ENCODE measurements around the gene ENAH.
"Not testable (repeated sequence)": the region's sequence is repeated elsewhere in the genome, so short reads cannot be mapped to it uniquely, and the experiment has no call there.

Gene ENAH

DNA sequence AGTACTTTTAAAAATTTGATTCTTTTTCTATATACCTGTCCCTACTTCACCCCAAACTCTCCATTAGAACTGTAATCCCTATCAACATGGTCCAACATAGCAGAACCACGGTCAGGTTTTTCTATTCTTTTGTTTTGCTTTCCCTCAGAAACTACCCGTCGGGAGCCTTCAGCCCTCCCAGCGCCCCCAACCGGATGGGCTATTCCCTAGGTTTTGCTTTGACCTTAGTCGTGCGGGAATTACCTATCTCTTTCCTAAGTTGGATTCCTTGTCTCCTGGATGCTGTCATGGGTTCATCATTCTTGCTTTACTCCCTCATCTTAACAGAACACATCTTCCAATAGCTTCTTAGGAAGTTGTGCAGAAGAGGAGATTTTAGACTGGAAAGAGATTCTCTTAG lies 127.5 kb downstream of the ENAH start:
- no peak for DNase-seq (ENCODE audit: low spot score)

DNA sequence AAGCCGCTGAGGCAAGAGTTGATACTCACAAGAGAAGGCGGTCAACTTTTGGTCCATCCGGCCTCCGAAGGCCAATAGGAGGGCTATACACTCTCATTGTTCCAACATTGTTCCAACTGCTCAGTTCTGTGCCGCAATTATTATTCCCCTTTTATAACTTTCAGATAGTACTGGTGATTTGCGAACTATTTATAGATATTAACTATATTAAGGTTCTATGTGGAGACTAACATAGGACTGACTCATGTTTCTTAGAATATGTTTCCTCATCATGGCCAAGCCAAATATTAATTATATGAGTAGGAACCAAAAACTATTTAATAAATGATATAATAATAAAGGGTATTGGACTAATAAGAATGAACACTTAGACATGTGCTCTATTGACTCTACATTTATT lies 128.4 kb downstream of the ENAH start:
- DNase-seq (ENCODE audit: low spot score): no peak

DNA sequence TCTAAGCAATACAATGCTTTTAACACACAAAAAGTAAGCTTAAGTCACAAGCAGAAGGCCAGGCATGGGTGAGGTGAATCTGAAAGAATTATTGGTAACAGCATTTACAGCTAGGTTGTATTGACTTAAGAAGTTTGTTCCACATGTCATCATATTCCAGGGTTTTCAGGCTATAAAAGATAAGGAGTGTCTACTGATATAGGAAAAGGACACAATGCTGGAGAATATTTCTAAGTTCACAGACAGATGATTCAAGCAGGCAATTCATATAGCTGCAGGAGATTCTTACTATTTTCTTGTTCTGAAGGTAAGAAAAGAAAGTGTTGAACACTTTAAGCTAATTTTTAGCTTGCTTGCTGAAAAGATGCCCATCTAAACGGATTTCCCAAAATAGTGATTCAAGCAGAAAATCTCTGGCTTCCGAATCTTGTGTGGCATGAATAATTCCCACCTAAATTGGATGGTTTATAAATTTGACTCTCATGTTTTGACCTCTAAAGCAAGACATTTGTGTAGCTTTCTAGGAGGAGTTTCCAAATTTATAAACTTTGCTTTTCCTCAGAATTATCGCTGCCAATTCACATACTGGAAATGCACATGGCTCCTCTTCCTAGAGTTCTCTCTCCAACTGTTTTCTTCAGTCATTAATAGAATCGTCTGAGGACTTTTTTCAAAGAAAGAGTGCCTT lies 129.5 kb downstream of the ENAH start:
- DNase-seq (ENCODE audit: low spot score): no peak

DNA sequence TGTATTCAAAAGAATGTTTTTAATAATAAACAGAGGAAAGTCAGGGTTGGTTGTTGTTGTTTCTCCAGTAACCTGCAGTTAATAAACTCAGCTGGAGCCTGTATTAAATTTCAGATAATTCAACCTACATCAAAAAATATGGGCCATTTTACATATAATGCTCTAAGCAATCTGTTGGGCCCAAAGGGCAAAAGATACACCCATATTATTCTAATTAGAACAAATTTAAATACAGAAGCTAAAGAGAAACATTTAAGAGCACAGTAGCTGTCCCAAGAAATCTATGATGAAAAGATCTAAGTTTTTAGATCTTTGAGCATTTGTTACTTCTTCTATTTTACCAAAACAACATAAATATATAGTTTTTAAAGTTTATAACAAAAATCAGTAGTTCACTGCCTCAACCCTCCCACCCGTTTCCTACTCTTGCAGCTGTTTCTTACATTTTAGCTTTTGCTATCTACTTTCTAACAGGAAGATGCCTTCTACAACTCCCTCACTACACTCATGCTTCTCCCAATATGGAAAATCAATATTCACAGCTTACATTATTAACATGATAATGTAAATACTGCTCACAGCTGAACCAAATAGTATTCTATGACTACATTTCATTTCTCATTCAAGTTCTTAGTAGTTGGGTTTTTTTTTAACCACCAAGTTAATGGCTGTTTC lies 130.2 kb downstream of the ENAH start:
- no peak for DNase-seq (ENCODE audit: low spot score)

DNA sequence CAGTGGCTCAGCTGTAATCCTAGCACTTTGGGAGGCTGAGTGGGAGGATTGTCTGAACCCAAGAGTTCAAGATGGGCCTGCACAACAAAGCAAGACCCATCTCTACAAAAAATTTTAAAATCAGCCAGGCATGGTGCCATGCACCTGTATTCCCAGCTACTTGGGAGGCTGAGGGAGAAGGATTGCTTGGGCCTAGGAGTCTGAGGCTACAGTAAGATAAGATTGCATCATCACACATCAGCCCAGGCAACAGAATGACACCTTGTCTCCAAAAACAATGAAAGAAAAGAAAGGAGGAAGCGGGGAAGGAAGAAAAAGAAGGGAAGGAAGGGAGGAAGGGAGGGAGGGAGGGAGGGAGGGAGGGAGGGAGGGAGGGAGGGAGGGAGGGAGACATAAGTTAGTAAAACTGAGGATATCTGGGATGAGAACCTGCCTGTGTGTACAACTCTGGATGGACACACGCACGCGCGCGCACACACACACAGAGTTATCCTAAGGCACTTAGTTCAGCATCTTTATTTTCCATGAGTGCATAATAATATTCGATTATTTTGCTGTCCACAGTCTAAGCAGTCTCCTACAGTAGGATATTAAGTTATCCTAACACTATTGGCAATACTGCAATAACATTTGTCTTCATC lies 132.2 kb downstream of the ENAH start:
- DNase-seq (ENCODE audit: low spot score): no peak

DNA sequence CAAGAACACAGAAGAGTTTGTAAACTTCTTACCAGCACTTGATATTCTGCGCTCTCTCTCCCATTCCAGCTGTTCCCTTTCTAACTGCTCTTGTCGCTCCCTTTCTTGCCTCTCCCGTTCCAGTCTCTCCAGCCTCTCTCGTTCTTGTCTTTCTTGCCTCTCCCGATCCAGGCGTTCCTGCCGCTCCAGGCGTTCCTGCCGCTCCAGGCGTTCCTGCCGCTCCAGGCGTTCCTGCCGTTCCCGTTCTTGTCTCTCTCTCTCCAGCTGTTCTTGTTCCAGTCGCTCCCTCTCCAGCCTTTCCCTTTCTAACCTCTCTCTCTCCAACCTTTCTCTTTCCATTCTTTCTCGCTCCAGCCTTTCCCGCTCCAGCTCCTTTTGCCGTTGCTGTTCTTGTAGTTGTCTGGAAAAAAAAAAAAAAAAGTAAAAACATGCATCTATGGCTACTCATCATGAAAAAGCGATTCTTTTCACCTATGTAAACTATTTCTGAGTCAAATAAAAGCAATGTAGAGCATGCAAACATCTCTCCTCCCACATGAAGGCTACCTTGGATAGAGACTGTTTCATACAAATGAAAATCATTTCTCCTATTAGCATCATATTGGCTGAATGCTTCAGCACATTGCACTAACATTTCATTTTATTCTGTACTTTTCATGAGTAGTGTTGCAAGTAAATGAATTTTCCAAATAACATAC lies 133.6 kb downstream of the ENAH start:
- peak; percentile 38 for DNase-seq (ENCODE audit: low spot score)

DNA sequence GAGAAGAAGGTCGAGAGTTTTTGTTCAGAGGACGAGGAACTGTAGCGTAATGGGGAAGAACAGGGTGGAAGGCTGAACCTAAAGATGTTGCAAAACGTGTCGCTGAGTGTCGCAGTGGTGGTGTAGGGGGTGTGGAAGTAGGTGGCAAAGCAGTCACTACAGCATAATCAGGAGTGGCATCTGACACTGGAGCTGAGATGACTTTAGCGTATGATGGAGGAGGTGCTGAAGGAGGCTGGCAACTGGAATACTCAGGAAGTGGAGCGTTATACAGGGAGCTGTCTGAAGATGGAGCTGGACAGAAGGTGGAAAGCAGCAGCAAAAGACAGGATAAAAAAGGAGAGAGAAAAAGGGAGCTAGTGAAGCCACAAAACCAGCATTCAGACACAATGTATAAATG lies 135.2 kb downstream of the ENAH start:
- peak; percentile 72 for DNase-seq (ENCODE audit: low spot score)

DNA sequence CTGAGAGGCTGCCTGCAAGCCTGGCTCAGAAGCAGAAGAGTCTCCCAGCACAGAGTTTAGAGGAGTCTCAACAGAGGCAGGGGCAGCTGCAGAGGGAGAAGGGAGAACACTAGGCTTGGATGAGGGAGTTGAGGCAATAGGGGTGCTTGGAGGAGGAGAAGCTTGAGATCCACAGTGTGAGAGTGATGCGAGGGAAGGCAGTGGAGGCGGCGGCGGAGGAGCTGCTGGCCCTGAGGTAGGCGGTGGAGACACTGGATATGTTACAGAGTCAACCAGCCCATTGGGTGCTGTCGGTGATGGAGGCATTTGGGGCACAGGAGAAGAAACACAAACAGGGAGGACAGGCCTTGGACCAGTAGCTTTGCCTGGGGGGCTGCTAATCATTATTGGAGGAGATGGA lies 135.7 kb downstream of the ENAH start:
- DNase-seq (ENCODE audit: low spot score): no peak

DNA sequence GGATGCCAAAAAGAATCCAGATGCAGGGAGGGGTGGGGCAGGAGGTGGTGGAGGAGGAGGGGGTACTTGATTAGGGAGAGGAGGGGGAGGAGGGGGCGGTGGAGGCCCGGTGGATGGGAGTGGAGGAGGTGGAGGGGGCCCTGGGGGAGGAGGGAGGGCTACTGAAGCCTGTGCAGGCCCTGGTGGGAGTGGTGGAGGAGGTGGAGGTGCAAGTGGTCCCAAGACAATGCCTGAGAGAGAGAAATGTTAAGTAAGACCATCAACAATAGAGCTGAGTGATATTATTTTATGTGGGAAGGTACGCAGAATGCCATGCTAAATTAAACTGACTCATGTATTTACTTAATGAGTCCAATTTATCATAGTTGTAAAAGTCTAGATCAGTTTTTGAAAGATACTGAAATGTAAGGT lies 138.2 kb downstream of the ENAH start:
- DNase-seq (ENCODE audit: low spot score): no peak

DNA sequence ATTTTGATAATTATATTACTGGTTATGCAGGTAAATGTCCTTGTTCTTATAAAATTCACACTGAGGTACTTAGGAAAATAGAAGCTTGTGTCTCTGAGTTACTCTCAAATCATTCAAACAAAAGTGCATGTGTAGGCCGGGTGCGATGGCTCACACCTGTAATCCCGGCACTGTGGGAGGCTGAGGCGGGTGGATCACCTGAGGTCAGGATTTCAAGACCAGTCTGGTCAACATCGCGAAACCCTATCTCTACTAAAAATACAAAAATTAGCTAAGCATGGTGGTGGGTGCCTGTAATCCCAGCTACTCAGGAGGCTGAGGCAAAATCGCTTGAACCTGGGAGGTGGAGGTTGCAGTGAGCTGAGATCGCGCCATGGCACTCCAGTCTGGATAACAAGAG lies 139.3 kb downstream of the ENAH start:
- DNase-seq (ENCODE audit: low spot score): not testable (repeated sequence)

DNA sequence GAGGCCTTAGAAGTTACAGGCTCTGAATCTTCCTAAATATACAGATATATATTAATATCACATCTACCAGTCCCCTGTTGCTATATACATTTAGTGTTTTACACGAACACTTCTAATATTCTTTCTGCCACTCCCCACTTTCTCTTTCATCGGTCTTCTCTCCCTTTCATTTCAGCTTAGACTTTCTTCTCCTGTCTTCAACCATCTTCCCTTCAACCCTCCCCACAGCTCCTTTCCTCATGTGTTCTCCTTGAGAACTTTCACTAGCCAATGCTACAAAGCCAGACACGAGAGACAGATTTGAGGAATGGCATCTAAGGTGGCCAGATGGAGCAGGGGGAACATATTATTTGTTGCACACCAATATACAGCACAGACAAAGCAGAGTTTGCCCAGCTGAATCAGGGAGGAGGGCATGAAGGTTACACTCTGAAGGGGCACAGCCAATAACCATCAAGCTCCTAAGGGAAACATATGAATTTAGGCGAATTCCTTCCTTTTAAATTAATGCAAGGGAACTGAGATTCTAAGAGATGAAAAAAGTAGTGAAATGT lies 141.0 kb downstream of the ENAH start:
- DNase-seq (ENCODE audit: low spot score): no peak

DNA sequence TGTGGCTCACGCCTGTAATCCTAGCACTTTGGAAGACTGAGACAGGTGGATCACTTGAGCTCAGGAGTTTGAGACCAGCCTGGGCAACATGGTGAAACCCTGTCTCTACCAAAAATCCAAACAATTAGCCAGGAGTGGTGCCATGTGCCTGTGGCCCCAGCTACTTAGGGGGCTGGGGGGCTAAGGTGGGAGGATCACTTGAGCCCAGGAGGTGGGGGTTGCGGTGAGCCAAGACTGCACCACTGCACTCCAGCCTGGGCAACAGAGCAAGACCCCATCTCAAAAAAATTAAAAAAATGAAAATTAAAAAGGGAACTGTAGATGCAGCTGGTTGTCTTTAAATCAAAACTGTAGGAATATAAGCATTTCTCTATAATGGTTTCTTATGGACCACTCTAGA lies 142.2 kb downstream of the ENAH start:
- not testable (repeated sequence) for DNase-seq (ENCODE audit: low spot score)

DNA sequence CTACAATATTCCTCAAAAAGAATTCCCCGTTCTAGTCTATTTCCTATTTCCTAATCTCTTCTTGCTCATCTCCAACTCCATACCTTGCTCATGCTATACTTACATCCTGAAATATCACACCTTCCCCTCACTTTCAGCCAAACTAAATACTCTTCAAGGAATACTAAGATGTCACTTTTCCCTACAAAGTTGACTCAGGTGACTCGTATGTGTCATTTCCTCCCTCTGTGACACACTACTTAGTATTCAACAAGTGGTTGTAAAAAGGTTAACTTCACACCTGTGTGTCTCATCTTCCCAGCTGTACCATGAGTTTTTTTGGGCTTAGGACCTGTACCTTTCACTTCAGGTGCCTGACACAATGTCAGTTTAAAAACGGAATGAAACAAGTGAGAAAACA lies 143.2 kb downstream of the ENAH start:
- no peak for DNase-seq (ENCODE audit: low spot score)

DNA sequence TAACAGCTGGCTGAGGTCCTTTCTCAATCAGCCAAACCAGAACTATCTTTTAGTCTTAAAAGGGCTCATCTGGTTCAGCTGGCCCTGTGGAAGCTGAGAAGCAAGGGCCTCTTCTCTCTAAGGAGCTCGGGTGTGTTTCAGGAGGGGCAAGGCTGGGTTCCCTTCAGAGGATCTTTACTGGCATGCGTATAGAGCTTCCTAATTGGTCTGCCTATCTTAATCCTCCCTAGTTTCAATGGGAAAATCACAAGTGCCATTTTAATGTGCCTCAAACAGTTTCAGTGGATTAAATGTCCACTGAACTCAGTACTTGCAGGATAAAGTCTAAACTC lies 143.6 kb downstream of the ENAH start:
- DNase-seq (ENCODE audit: low spot score): no peak

DNA sequence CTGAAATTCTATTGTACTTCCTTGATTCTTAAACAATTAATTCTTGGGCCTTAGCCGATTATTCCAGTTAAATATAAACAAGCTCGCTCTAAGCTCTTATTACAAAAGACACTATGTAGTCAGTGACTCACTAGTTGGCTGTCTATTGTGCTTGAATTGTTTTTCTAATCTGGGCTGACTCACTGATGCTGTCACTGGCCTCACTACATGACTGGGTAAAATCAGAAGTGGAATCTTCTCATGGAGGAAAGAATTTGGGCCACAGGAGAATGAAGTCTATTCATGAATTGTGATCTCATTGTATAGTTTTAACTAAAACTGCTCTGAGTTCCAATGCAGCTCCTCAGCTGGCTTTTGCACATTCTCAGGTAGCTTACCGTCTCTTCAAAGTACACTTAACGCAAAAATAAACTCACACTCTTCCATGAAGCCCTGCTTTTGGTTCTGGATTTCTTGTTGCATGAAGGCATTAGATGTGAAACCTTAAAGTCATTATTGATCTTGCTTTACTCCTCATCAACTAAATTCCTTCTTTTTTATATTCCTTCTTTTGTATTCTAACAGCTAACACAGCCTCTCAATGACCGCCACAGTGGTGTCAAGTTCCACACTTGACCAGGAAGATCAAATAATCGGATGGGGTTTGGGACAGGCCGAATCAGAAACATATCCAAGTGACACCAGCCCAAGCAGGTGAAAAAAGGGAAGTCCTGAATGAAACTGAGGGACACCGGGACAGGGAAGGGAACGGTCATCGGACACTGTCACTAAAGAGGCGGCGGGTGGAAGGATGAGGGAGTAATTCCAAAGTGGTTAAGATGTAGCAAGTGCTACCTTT lies 144.2 kb downstream of the ENAH start:
- peak; percentile 96 for DNase-seq (ENCODE audit: low spot score)

DNA sequence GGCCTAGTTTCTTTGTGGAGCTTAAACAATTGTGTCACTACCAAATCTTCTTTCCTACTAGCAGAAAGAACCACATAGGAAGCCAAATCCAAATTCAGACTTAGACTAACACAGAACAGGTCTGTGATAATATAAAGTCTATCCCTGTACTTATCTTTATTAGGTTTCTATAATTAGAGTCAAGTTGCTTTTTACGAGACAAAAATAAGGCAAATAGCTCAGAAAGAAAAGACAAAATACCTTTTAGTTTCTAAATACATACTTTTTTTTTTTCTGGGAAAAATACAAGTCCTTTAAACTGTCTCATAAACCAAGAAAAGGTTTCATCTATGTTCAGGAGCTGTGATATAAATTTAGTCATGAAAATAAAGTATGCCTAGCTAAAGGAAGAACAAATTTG lies 146.2 kb downstream of the ENAH start:
- DNase-seq (ENCODE audit: low spot score): no peak

DNA sequence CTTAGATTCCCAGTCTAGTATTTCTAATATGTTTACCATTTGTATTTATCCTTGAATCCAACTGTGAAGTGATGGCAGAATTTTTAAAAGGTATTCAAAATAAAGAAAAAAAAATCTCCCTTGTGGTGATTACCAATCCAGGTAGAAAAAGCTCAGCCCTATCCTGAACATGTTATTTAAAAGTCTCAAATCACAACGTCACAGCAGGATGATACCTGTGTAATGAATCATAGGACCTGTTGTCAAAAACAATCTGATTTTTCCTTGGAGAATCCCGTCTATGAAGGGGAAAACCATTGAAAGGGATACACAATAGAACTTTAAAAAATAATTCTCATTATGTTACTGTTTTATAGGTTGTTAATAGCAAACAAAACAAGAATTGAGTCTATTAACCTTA lies 148.1 kb downstream of the ENAH start:
- DNase-seq (ENCODE audit: low spot score): no peak

DNA sequence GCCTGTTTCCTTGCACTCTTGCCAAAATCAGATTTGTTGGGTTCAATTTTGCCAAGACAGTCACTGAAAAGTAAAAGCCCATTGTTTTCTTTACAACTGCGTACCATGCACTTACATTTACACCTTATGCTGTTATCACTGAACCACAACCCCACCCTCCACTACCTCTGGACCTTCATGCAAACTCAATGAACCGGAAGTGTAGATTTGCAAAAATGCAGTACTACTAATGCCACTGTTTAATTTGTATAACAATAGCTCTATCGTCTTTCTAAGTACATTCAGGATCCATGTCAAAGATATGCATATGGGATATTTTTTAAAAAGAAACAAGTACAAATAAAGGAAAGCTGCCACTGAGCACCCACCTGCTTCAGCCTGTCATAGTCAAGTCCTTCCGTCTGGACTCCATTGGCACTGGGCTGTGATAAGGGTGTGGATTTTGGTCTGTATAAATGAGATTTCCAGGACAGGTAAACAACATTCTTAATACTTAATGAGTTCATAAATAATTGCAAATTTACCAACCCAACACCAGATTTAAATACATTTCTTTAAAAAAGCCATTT lies 152.2 kb downstream of the ENAH start:
- DNase-seq (ENCODE audit: low spot score): no peak

DNA sequence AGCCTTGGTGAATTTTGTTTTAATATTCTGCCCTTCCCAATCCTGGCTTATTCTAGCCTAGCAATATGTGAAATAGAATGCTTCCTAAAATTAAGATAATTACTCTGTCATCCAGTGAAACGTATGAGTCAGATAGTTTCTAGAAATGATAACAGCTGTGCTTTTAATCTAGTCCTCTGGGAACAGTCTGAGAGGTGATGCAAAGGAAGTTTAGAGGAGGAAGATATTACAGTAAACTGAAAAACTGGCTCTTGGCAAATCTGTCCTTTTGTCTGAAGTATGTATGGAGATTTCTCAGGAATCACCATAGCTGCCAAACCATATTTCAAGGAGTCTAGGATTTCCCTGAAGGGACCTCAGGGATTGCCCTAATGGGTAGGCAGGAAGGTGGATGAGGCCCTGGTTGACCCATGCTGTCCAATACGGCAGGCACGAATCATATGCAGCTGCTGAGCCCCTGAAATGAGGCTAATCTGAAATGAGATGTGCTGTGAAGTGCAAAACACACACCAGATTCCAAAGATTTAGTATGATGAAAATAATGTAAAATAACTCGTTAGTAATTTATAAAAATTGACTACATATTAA lies 154.3 kb downstream of the ENAH start:
- DNase-seq (ENCODE audit: low spot score): no peak

DNA sequence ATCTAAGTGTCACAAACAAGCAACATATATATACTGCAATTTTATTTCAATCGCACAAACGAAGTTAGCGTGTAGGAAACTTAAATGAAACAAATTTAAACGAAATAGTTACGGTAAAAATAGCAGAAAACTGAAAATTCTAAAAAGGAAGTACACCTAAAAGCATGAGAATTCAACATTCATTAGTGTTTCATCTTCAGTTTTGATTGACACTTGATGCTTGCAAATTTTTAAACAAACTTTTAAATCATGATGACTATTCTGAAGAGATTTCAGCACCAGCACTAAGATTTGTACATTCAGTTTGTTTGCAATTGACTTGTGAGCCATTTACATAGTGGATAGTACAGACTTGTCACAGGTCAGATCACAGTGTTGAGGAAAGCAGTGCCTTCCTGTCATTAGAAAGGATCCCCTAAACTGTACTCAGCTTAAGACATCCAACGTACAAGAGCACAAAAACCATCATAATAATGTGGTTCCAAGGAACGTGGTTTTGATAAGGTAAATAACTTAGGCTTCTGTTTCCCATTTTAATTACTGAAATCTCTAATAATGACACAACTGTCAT lies 158.0 kb downstream of the ENAH start:
- no peak for DNase-seq (ENCODE audit: low spot score)

All from globus pallidus (tissue), 1 donor.